ENCODE measurements around the gene HSDL2.

DNA sequence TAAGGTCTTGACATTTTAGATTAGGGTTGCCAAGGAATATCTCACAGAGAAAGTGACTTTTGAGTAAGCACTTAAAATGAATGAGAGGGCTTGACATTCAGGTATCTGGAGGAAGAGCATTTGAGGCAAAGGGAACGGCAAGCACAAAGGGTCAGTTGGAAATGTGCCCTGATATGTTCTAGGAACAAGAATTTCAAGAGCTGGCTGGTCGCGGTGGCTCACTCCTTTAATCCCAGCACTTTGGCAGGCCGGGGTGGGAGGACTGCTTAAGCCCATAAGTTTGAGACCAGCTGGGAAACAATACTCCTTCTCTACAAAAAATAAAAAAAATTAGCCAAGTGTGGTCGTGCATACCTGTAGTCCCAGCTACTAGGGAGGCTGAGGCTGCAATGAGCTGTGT lies 123.3 kb downstream of the HSDL2 start:
- TF ChIP-seq GATA2 (IDR thresholded peaks at IDR 0.05; ENCODE audit: low read depth, low read length) (no peak), GATA3 (IDR thresholded peaks at IDR 0.05; ENCODE audit: low read depth, low read length) (no peak)
